CD4-positive, alpha-beta T cell (primary cell): ENCODE data around the gene TNS1. TPM values are rescaled to one million over a fixed set of nuclear protein-coding genes. Genes with fewer than 3 reads are reported as not detected.

Experiments used
- ATAC-seq: fragments of 200-7000 bp; cut with Tn5 transposase; one replicate; pipeline ENCODE4 v1.10.0; 2022; ENCODE audit warnings: mild to moderate bottlenecking; ENCODE audit not compliant: poor library complexity
- CTCF ChIA-PET: fragments of 350-600 bp; sonication (Branson Sonifier 250); formaldehyde crosslinking; loops from one replicate; lab custom pipeline; 2021; ENCODE audit warnings: antibody characterized with exemption, inconsistent platforms; lab: Charles Lee
- POLR2A ChIA-PET: fragments of 350-600 bp; sonication (Branson Sonifier 250); formaldehyde crosslinking; loops from one replicate; lab custom pipeline; 2021; ENCODE audit warnings: antibody characterized with exemption, inconsistent platforms; lab: Charles Lee
- DNase-seq, 14 experiments: peaks; one replicate each; pipeline ENCODE4 v3.0.0-alpha.2; 2013 to 2020; ENCODE audit warnings: mixed read lengths in 2 of 14
- H3K27ac ChIP-seq, 2 donors: one replicate each; pipeline versions ENCODE4 v1.5.1 to v1.7.0; 2013; ENCODE audit warnings: low read length in 2 of 2, low read depth in 1 of 2, mild to moderate bottlenecking in 1 of 2
- H3K27me3 ChIP-seq, 2 experiments: 1 replicate in 1 of 2; 2 replicates in 1 of 2; pipeline versions ENCODE4 v1.6.1 to v1.7.0; 2013; ENCODE audit warnings: low read length in 2 of 2, control low read depth in 1 of 2, mild to moderate bottlenecking in 1 of 2, moderate library complexity in 1 of 2; ENCODE audit not compliant: insufficient read depth in 2 of 2, control insufficient read depth in 1 of 2
- H3K36me3 ChIP-seq: one replicate; pipeline ENCODE4 v1.6.1; 2013; ENCODE audit warnings: low read length, control low read depth; ENCODE audit not compliant: insufficient read depth
- H3K4me1 ChIP-seq: one replicate; pipeline ENCODE4 v1.6.1; 2013; ENCODE audit warnings: low read length, control low read depth; ENCODE audit not compliant: insufficient read depth
- H3K4me3 ChIP-seq: one replicate; pipeline ENCODE4 v1.5.1; 2013; ENCODE audit warnings: mild to moderate bottlenecking, low read length, moderate library complexity
- H3K9me3 ChIP-seq, 2 experiments: 1 replicate in 1 of 2; 2 replicates in 1 of 2; pipeline versions ENCODE4 v1.6.1 to v1.7.0; 2013; ENCODE audit warnings: low read length in 2 of 2, mild to moderate bottlenecking in 2 of 2, control low read depth in 1 of 2, moderate library complexity in 1 of 2; ENCODE audit not compliant: control insufficient read depth in 1 of 2, insufficient read depth in 1 of 2
- H3K27ac Mint-ChIP-seq: one replicate; pipeline ENCODE4 v1.8.0; 2020; ENCODE audit warnings: mixed read lengths
- H3K27me3 Mint-ChIP-seq: one replicate; pipeline ENCODE4 v1.8.0; 2021; ENCODE audit warnings: mixed read lengths
- H3K36me3 Mint-ChIP-seq: one replicate; pipeline ENCODE4 v1.8.0; 2021; ENCODE audit warnings: low read depth, mixed read lengths
- H3K4me1 Mint-ChIP-seq: one replicate; pipeline ENCODE4 v1.8.0; 2021; ENCODE audit warnings: low read depth, mixed read lengths
- H3K4me3 Mint-ChIP-seq: one replicate; pipeline ENCODE4 v1.8.0; 2020; ENCODE audit warnings: mild to moderate bottlenecking, mixed read lengths
- H3K9me3 Mint-ChIP-seq: one replicate; pipeline ENCODE4 v1.8.0; 2020; ENCODE audit warnings: mixed read lengths
- CTCF ChIP-seq: fragments of 200-600 bp; IDR thresholded peaks from one replicate; pipeline ENCODE4 v1.8.0; 2022; ENCODE audit warnings: antibody characterized with exemption, mild to moderate bottlenecking
- intact Hi-C, 2 experiments: fragments of 100-400 bp; cut with DNase I in 1 of 2; cut with micrococcal nuclease in 1 of 2; formaldehyde crosslinking; loops; one replicate each; pipeline versions ENCODE4 v1.15.1 to v1.9.0; 2023 to 2025; cut with DNase I, micrococcal nuclease
- total RNA-seq, 174 experiments: library from RNA in 2 of 174; stranded (reverse) in 2 of 174; gene quantifications; one replicate each; pipeline ENCODE4 v1.2.3 and lab custom pipeline; 2021 to 2026

Gene TNS1
- total RNA-seq, 2 experiments from 2014 or later = 0.25 to 0.34 TPM

- intact Hi-C loops = no loop called here
- Mint-ChIP-seq H3K9me3 (no peaks in the 10 kb centered on the region), H3K4me1 (no peaks in the 10 kb centered on the region), H3K4me3 (no peak overlapping the region), H3K36me3 (no peaks in the 10 kb centered on the region), H3K27ac (no peak overlapping the region), H3K27me3 (peaks cover 35% of the 10 kb centered on the region)
- Histone ChIP-seq H3K4me1 (no peaks in the 10 kb centered on the region), H3K9me3 (no peaks in the 10 kb centered on the region), H3K27ac (no peak overlapping the region), H3K36me3 (no peaks in the 10 kb centered on the region), H3K4me3 (no peak overlapping the region), H3K27me3 (peaks cover 4% of the 10 kb centered on the region in 2 experiments)
- DNase-seq (no peak), ATAC-seq (no peak)
- ChIA-PET CTCF (no interaction called here), POLR2A (no interaction called here)
- no peak for TF ChIP-seq CTCF
These were observed 58.4 kb downstream of the TNS1 start for GRCh38 chr2:217944366-217944765.

GRCh38 chr2:217943446-217944321 lies 59.1 kb downstream of the TNS1 start:
- intact Hi-C loops = no loop called here
- Histone ChIP-seq H3K4me1 (no peaks in the 10 kb centered on the region), H3K4me3 (no peak overlapping the region), H3K27ac (no peak overlapping the region), H3K27me3 (peaks cover 4% of the 10 kb centered on the region in 2 experiments), H3K36me3 (no peaks in the 10 kb centered on the region), H3K9me3 (no peaks in the 10 kb centered on the region)
- DNase-seq (peak in 2 of 14 experiments; percentile 3 to 20), ATAC-seq (no peak)
- no peaks in the 10 kb centered on the region for H3K36me3 Mint-ChIP-seq
- no peak overlapping the region for H3K4me3 Mint-ChIP-seq
- TF ChIP-seq CTCF = no peak
- H3K4me1 Mint-ChIP-seq = no peaks in the 10 kb centered on the region
- CTCF ChIA-PET = no interaction called here
- no peak overlapping the region for H3K27ac Mint-ChIP-seq
- POLR2A ChIA-PET = no interaction called here
- no peaks in the 10 kb centered on the region for H3K9me3 Mint-ChIP-seq
- peaks cover 35% of the 10 kb centered on the region for H3K27me3 Mint-ChIP-seq

GRCh38 chr2:217942731-217943335 lies 60.0 kb downstream of the TNS1 start:
- H3K9me3 Mint-ChIP-seq = no peaks in the 10 kb centered on the region
- DNase-seq (no peak), ATAC-seq (no peak)
- no peaks in the 10 kb centered on the region for H3K36me3 Mint-ChIP-seq
- ChIA-PET POLR2A (no interaction called here), CTCF (no interaction called here)
- Histone ChIP-seq H3K36me3 (no peaks in the 10 kb centered on the region), H3K27ac (no peak overlapping the region), H3K4me1 (no peaks in the 10 kb centered on the region), H3K4me3 (no peak overlapping the region), H3K27me3 (peaks cover 4% of the 10 kb centered on the region in 2 experiments), H3K9me3 (no peaks in the 10 kb centered on the region)
- no peak for TF ChIP-seq CTCF
- no peaks in the 10 kb centered on the region for H3K4me1 Mint-ChIP-seq
- intact Hi-C loops = no loop called here
- peaks cover 35% of the 10 kb centered on the region for H3K27me3 Mint-ChIP-seq
- no peak overlapping the region for H3K4me3 Mint-ChIP-seq
- H3K27ac Mint-ChIP-seq = no peak overlapping the region
